Retinal pigment epithelial cell (primary cell): ENCODE data around the gene SLC17A7.
A peak's percentile ranks its signal among the peaks of the same experiment; 100 is the strongest.

ENCODE experiments used
- DNase-seq: peaks from one replicate; pipeline ENCODE4 v3.0.0-alpha.2; 2010; ENCODE audit warnings: low read depth
- H3K4me3 ChIP-seq: 2 replicates; pipeline ENCODE4 v1.5.1; 2011; ENCODE audit warnings: mild to moderate bottlenecking, low read length, control low read depth, moderate library complexity
- TF ChIP-seq, protein P1 (sequence below): conservative IDR thresholded peaks from 2 replicates; pipeline ENCODE4 v1.5.1; 2011; ENCODE audit warnings: low read depth, low read length, control low read depth, inconsistent platforms

SLC17A7 gene

DNA sequence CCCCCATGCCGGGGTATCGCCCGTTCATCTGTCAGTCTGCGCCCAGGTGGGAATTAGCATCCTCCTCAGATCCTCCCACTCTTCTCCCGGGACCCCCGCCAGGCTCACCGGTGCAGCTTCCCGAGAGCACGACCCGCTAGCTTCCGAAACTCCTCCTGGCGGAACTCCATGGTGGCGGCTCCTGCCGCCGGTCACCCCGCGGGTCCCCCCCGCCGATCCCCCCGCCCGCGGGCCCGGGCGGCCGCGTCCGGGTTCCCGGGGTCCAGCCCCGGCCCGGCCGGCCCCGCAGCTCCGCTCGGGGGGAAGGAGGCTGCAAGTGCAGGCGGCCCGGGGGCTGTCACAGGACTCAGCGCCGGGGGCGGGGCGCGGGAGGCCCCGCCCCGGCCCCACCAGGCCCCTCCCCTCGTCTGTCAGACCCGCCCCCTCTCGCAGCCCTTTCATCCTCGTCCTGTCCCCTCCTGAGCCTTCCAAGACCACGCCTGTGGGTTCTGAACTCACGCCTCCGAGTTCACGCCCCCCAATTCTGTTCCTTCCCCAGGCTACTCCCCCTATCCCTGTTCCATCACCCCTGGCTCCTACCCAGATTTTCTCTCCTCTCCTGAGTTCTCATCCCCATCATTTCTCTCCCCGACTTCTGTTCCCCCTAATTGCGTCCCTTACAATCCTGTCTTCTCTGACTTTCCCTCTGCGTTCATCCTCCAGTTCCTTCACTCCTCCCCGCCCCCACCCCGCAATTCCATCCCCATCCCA, at the start of gene SLC17A7:
TSS of gene SLC17A7 (minus strand) at position 318 of the 750 bp plus-strand sequence. CDS start at position 170, 148 bp downstream.
- peak within 1 kb of the TSS; percentile 3 for H3K4me3 ChIP-seq
- DNase-seq: no peak
- TF ChIP-seq, protein P1, sequence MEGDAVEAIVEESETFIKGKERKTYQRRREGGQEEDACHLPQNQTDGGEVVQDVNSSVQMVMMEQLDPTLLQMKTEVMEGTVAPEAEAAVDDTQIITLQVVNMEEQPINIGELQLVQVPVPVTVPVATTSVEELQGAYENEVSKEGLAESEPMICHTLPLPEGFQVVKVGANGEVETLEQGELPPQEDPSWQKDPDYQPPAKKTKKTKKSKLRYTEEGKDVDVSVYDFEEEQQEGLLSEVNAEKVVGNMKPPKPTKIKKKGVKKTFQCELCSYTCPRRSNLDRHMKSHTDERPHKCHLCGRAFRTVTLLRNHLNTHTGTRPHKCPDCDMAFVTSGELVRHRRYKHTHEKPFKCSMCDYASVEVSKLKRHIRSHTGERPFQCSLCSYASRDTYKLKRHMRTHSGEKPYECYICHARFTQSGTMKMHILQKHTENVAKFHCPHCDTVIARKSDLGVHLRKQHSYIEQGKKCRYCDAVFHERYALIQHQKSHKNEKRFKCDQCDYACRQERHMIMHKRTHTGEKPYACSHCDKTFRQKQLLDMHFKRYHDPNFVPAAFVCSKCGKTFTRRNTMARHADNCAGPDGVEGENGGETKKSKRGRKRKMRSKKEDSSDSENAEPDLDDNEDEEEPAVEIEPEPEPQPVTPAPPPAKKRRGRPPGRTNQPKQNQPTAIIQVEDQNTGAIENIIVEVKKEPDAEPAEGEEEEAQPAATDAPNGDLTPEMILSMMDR: no peak

DNA sequence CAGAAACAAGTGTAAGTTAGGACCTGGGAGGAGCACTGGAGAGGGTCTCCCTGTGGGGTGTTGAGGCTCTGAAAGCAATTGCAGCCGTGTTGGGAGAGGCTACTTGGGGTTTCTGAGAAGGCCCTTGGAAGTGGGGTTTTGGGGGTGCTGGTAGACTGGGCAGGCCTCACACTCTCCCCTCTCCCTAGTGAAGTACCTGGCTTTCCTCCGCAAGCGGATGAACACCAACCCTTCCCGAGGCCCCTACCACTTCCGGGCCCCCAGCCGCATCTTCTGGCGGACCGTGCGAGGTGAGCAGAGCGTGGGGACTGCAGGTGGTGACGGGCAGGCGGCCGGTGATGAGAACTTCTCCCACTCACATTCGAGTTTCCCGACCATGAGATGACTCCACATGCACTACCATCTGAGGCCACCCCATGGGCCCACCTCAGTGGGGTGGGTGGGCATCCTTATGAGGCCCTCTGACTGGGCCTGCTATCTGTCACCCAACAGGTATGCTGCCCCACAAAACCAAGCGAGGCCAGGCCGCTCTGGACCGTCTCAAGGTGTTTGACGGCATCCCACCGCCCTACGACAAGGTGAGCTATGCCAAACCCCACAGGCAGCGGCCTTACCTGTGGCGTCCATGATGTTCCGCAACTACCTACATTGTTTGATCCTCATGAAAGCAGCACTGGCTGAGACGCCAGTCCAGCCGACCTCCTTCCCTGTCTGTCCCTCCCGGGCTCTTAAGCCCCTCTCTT, 49.1 kb upstream of the SLC17A7 start:
- DNase-seq: no peak
- H3K4me3 ChIP-seq: peak overlapping the region; percentile 100
- TF ChIP-seq, protein P1: no peak

DNA sequence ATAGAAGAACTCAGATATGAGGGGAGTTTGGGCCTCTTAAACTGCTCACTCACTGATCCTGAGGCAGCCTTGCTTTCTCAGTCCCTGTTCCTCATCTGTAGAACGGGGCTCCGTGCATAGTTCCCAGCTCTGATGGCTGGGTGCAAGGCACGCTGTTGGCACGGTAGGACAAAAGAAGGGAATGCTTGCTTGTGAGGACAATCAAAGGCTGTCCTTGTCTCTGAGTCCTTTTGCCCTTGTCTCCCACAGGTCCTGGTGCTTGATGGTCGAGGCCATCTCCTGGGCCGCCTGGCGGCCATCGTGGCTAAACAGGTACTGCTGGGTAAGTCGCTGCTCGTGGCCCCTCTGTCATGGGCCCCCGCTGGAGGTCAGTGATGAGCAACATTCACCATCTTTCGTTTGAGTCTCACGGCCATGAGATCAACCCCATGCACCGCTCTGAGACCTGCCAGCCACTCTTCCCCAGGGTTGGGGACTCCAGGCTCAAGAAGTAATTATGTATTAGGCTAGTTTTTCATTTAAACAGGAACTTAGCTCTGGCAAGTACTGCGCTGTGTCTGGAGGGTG, 48.4 kb upstream of the SLC17A7 start:
- DNase-seq: no peak
- H3K4me3 ChIP-seq: peak overlapping the region; percentile 100
- TF ChIP-seq, protein P1: no peak

DNA sequence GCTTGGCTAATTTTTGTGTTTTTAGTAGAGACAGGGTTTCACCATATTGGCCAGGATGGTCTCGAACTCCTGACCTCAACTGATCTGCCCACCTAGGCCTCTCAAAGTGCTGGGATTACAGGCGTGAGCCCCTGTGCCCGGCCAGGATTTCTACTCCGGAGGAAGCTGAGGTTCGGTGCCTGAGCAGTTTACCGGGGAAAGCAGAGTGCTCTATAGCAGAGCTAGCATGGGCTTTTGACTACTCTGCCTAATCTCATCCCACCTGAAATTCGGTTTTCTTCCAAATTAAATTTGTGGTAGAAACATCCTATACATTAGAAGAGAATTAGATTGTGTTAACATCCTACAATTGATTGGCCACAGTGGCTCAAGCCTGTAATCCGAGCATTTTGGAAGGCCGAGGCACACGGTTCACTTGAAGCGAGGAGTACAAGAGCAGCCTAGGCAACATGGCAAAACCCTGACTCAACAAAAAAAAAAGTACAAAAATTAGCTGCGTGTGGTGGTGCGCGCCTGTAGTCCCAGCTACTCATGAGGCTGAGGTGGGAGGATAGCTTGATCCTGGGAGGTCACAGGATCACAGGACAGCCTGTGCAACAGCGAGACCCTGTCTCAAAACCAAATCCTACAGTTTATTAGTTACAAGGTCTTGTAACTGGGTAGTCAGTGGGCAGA, 47.7 kb upstream of the SLC17A7 start:
- TF ChIP-seq, protein P1: no peak
- H3K4me3 ChIP-seq: peak overlapping the region; percentile 100
- no peak for DNase-seq

GRCh38 chr19:49488046-49488862, 46.9 kb upstream of the SLC17A7 start:
- peak overlapping the region; percentile 100 for H3K4me3 ChIP-seq
- TF ChIP-seq, protein P1: no peak
- no peak for DNase-seq
